ENCODE measurements around the gene GNAI3. TPM values are rescaled to one million over a fixed set of nuclear protein-coding genes. Genes with fewer than 3 reads are reported as not detected.
A peak's percentile ranks its signal among the peaks of the same experiment; 100 is the strongest.

Gene GNAI3
- total and polyA plus RNA-seq, 11 donors: 1.5 to 5.4 (median 2.5) TPM

DNA sequence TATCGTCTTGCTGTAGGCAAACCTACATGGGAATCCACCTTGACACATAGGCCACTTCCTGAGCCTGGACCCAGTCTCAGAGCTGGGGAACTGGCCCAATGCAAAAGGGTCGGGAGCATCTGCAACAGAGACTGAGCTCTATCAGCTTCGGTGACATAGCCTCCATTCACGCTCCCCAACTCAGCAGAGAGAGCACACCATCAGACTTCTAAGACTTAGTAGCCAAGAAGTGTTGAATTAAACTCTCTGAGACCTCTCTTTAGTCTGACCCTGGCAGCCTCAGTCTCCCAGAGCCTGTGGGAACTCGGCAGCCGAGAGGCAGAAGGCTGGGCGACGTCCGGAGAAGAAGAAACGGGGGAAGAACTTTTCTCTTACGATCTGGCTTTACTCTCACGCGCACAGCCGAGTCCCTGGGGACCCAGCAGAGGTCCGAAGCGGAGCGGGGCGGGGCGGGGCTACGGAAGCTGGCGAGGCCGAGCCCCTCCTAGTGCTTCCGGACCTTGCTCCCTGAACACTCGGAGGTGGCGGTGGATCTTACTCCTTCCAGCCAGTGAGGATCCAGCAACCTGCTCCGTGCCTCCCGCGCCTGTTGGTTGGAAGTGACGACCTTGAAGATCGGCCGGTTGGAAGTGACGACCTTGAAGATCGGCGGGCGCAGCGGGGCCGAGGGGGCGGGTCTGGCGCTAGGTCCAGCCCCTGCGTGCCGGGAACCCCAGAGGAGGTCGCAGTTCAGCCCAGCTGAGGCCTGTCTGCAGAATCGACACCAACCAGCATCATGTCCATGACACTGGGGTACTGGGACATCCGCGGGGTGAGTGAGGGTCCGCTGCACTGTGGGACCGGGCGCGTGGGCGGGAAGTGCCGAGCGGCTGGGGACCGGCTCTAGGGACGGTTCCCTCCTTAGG, 107.5 kb downstream of the GNAI3 start, which contains the start of gene GSTM4:
Gene GSTM4 (plus strand): TSS at position 485 of the 905 bp plus-strand sequence. CDS start 291 bp downstream, at position 776.
- no peaks in the 10 kb centered on the region for H3K9me3 ChIP-seq
- H3K4me1 ChIP-seq: peaks cover 0 to 28% (median 11%) of the 10 kb centered on the region in 12 donors
- H3K36me3 ChIP-seq: peaks cover 0 to 26% (median 16%) of the 10 kb centered on the region in 9 donors
- 1 to 5% (median 2%) methylated on average over 15 to 54 of the region's 54 CpGs for WGBS, 4 donors
- no peaks in the 10 kb centered on the region for H3K27me3 ChIP-seq
- H3K4me3 ChIP-seq: peak within 1 kb of the TSS; percentile 34 to 86 (median 70)
- peak within 1 kb of the TSS; percentile 80 to 95 (median 87) for H3K27ac ChIP-seq
- intact Hi-C loops (cut with DNase I): no loop called here
- DNase-seq: peak; percentile 91 to 94 (median 92)
- ATAC-seq: peak; percentile 90 to 98 (median 96)
- TF ChIP-seq POLR2A (IDR thresholded peaks at IDR 0.05): peak in 1 of 2 donors; percentile 38
- TF ChIP-seq, protein P1, sequence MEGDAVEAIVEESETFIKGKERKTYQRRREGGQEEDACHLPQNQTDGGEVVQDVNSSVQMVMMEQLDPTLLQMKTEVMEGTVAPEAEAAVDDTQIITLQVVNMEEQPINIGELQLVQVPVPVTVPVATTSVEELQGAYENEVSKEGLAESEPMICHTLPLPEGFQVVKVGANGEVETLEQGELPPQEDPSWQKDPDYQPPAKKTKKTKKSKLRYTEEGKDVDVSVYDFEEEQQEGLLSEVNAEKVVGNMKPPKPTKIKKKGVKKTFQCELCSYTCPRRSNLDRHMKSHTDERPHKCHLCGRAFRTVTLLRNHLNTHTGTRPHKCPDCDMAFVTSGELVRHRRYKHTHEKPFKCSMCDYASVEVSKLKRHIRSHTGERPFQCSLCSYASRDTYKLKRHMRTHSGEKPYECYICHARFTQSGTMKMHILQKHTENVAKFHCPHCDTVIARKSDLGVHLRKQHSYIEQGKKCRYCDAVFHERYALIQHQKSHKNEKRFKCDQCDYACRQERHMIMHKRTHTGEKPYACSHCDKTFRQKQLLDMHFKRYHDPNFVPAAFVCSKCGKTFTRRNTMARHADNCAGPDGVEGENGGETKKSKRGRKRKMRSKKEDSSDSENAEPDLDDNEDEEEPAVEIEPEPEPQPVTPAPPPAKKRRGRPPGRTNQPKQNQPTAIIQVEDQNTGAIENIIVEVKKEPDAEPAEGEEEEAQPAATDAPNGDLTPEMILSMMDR (IDR thresholded peaks at IDR 0.05): peak in 3 of 12 donors; percentile 31 to 44 (median 37)

GRCh38 chr1:109657395-109657794, 109.0 kb downstream of the GNAI3 start:
- Histone ChIP-seq H3K27me3 (no peaks in the 10 kb centered on the region), H3K27ac (no peak overlapping the region), H3K4me1 (peaks cover 0 to 28% (median 11%) of the 10 kb centered on the region in 12 donors), H3K9me3 (no peaks in the 10 kb centered on the region), H3K36me3 (peaks cover 0 to 39% (median 24%) of the 10 kb centered on the region in 9 donors), H3K4me3 (no peak overlapping the region)
- DNase-seq (no peak), ATAC-seq (no peak)
- no peak for TF ChIP-seq POLR2A (IDR thresholded peaks at IDR 0.05)
- TF ChIP-seq, protein P1 (IDR thresholded peaks at IDR 0.05): no peak
- intact Hi-C loops (cut with DNase I): no loop called here
- 93 to 97% (median 95%) methylated on average over 3 to 4 of the region's 4 CpGs for WGBS, 4 donors

DNA sequence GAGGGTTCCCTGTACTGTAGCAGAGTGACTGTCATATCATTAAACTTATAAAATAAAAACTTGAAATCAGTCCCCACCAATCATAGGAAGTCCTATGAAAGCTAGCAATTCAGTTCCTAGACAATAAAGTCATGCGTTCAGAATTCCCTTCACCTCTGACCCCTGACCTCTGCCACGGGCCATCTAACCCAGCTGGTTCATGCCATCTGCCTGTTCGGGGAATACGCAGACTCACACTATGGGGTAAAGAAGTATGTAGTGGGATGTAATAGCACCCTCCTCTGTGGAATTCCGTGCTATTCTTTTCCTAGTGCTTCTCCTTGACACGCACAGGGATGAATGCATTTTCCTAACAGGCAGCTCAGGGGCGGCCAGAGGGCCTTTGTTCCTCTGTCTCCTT, 109.6 kb downstream of the GNAI3 start:
- Histone ChIP-seq H3K36me3 (peaks cover 0 to 44% (median 24%) of the 10 kb centered on the region in 9 donors), H3K27ac (peak overlapping the region in 1 of 12 donors; percentile 8), H3K27me3 (no peaks in the 10 kb centered on the region), H3K9me3 (no peaks in the 10 kb centered on the region), H3K4me1 (peaks cover 0 to 28% (median 11%) of the 10 kb centered on the region in 12 donors), H3K4me3 (no peak overlapping the region)
- DNase-seq (no peak), ATAC-seq (no peak)
- 79 to 87% (median 83%) methylated on average over 7 of the region's 7 CpGs for WGBS, 4 donors
- intact Hi-C loops (cut with DNase I): no loop called here
- TF ChIP-seq, protein P1 (IDR thresholded peaks at IDR 0.05): no peak
- no peak for TF ChIP-seq POLR2A (IDR thresholded peaks at IDR 0.05)

GRCh38 chr1:109658533-109659042, 110.2 kb downstream of the GNAI3 start:
- ATAC-seq (no peak), DNase-seq (no peak)
- Histone ChIP-seq H3K27ac (peak overlapping the region in 1 of 12 donors; percentile 8), H3K4me1 (peaks cover 0 to 28% (median 13%) of the 10 kb centered on the region in 12 donors), H3K27me3 (no peaks in the 10 kb centered on the region), H3K36me3 (peaks cover 0 to 44% (median 24%) of the 10 kb centered on the region in 9 donors), H3K9me3 (no peaks in the 10 kb centered on the region), H3K4me3 (no peak overlapping the region)
- intact Hi-C loops (cut with DNase I): no loop called here
- 39 to 47% (median 42%) methylated on average over 2 to 3 of the region's 3 CpGs for whole genome bisulfite sequencing, 4 donors
- TF ChIP-seq, protein P1 (IDR thresholded peaks at IDR 0.05): no peak

Data from heart left ventricle (tissue), 16 donors.